GM12801 (cell line): ENCODE data around the gene DPH1.

Experiments used
- TF ChIP-seq, protein P1 (sequence below): IDR thresholded peaks from one replicate; pipeline ENCODE4 v1.5.1; 2011; ENCODE audit warnings: control low read depth; ENCODE audit not compliant: insufficient read length; ENCODE audit errors: extremely low read depth

Gene DPH1

DNA sequence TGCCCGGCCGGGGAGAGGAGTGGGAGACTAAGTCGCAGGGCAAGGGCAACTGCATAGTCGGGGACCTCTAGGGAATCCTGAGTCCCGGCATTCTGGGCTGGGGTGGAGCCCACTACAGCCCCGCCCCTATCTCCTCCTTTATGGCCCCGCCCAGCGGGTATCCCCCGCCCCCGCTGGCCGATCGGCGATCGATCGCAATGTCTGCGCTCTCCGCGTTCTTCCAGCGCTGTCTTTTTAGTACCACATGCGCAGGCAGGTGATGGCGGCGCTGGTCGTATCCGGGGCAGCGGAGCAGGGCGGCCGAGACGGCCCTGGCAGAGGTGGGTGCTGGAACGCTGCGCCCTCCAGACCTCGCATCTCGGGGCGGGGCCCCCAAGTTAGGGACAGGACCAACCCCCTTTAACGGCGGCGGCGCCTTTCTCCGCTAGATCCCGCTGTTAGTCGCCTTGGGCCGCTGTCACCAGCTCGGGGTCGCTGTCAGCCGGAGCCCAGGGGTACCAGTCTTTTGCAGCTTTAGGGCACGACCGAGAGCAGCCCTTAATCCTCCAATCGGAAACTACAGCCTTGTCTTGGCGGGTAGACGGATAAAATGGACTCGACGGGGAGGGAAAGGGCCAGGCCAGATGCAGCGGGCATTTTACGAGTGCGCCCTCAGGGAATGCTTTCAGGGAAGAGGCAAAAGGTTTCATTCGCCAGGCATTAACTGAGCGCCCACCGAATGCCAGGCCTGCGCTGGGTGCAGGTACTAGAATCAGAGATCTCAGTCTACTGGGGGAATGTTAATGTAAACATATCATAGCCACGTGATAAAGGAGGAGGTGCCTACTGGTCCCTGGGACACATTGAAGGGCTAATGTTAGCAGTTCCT lies at the start of gene DPH1:
DPH1 (plus strand) TSS at position 243 of the 868 bp plus-strand sequence; CDS start at position 260, 17 bp downstream.
- TF ChIP-seq, protein P1, sequence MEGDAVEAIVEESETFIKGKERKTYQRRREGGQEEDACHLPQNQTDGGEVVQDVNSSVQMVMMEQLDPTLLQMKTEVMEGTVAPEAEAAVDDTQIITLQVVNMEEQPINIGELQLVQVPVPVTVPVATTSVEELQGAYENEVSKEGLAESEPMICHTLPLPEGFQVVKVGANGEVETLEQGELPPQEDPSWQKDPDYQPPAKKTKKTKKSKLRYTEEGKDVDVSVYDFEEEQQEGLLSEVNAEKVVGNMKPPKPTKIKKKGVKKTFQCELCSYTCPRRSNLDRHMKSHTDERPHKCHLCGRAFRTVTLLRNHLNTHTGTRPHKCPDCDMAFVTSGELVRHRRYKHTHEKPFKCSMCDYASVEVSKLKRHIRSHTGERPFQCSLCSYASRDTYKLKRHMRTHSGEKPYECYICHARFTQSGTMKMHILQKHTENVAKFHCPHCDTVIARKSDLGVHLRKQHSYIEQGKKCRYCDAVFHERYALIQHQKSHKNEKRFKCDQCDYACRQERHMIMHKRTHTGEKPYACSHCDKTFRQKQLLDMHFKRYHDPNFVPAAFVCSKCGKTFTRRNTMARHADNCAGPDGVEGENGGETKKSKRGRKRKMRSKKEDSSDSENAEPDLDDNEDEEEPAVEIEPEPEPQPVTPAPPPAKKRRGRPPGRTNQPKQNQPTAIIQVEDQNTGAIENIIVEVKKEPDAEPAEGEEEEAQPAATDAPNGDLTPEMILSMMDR = no peak

DNA sequence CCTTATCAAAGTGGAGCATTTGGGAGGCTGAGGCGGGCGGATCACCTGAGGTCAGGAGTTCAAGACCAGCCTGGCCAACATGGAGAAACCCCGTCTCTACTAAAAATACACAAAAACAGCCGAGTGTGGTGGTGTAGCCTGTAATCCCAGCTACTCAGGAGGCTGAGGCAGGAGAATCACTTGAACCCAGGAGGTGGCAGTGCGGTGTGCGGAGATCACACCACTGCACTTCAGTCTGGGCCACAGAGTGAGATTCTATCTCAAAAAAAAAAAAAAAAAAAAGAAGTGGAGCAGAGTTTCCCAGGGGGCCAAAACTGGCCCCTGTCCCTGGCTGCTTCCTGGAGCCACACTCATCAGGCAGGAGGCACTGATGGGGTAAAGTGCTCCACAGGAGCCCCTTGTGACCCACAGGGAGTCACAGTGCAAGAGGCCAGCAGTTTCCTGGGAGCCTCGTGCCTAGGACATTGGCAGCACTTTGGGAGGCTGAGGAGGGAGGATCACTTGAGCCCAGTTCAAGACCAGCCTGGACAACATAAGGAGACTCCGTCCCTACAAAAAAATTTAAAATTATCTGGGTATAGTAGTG lies 49.2 kb upstream of the DPH1 start:
- TF ChIP-seq, protein P1 = no peak

DNA sequence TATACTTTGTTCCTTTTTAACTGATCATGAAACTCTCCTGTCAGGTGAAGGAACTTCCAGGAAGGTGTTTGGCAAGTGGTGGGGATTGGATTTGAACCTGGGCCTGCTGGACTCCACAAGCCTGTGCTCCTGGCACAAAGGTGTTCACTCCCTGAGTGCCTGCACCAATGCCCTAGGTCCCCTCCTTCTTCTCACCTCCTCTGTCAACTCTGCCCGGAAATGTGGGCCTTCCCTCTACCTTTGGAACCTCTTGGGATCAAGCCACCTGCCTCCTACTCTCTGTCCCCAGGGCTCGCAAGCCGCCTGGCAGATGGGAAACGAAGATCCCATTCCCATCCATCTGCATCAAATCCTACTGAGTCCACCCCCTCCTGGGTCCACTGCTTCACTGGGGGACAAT lies 44.9 kb upstream of the DPH1 start:
- TF ChIP-seq, protein P1 = no peak

DNA sequence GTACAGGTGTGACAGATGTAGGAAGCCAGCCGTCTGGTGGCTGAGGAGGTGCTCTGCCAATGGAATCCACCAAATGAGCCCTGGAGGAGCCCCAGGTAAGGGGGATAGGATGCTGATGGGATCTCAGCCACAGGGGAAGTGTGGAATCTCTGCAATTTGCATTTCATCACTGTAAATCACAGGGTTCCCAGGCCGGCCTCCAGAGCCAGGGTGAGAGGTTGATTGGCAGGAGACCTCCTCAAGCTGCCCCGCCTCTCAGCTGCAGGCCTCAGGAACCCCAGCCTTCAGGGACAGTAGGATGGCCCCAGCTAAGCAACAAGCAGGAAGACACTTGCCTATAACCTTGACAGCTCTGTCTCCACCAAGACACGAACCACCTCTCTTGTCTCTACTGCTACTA lies 44.3 kb upstream of the DPH1 start:
- TF ChIP-seq, protein P1 = no peak

DNA sequence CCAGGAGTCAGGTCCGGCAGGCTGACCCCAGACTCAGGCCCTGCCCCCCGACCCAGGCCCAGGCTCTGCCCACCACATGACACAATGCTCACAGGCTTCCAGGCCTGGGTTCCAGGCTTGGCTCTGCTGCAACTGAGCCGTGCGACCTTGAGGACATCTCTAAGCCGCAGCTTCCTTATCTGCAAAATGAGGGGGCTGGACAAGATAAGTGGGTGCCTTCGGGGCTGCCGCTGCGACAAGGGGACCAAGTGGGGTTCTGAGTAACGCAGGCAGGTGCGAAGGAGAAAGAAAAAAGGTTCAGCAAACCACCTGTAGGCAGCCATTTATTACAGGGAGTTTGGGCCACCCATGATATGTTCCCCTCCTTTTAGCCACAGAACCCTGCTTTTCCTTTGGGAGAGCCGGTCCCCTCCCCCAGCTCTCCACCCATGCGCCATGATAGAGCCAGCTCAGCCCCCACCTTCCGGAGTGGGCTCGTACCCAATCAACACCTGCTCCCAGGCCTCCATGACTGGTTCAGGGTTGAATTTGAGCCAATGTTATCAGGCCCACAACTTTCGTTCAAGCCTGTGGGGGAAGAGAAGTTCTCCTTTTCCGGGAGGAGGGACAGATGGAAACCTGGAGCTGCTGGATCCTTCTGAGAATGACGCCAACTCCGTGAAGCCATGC lies 43.0 kb upstream of the DPH1 start:
- TF ChIP-seq, protein P1 = no peak

DNA sequence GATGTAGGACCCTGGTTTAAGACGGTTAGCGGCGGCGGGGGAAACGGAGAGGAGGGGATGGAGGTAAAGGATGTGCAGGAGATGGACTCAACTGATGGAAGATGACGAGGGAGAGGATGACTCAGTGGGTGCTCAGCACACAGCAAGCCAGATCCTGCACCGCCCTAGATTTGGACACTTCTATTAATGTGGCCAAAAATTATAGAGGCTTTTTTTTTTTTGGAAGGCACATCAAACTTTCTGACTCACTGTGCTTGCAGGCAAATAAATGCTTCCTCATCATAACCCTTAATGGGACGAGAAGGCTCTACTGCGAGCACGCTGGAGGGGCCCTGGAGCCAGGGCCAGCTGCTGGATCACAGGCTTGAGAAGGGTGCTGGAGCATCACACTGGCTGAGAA lies 40.8 kb upstream of the DPH1 start:
- TF ChIP-seq, protein P1 = no peak

DNA sequence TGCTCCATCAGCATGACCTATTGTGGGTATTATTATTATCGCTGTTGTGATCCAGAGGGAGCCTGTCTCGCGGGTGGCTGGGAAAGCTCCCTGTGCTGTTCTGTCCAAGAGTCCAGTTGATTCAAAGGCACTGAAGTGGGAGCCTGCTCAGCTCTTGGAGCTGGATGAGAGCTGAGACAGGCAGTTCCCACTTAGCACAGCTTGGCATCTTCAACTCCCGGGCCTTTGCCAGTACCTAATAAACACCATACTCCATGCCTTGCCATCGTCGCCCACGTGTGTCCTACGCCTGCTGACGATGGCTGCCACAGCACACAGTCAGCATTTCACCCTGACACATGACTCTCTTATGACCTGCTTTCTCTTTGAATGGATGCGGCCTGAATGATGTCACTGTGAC lies 37.4 kb upstream of the DPH1 start:
- TF ChIP-seq, protein P1 = no peak
